Bronchial epithelial cell (primary cell): ENCODE measurements around the gene DENND1A. TPM values are rescaled to one million over a fixed set of nuclear protein-coding genes. Genes with fewer than 3 reads are reported as not detected.

Experiments used
- DNase-seq: peaks from one replicate; pipeline ENCODE4 v3.0.0-alpha.2; 2010; ENCODE audit warnings: low read depth
- FAIRE-seq: peaks from 2 replicates; lab custom pipeline; 2011; peaks lifted over from hg19 to GRCh38; lab: Jason Lieb, UNC
- H3K27me3 ChIP-seq: 2 replicates; pipeline ENCODE4 v1.5.1; 2011; ENCODE audit warnings: low read length; ENCODE audit not compliant: control insufficient read depth, insufficient read depth
- H3K36me3 ChIP-seq: 2 replicates; pipeline ENCODE4 v1.5.1; 2011; ENCODE audit warnings: low read length; ENCODE audit not compliant: control insufficient read depth, insufficient read depth
- H3K4me3 ChIP-seq: 2 replicates; pipeline ENCODE4 v1.5.1; 2011; ENCODE audit warnings: mild to moderate bottlenecking, low read depth, low read length, control low read depth
- total RNA-seq: library from RNA; depleted of rRNA; stranded (reverse); fragments of >200 nt; gene quantifications from 2 replicates; pipeline ENCODE4 v1.2.1, GENCODE V29; 2014
- TF ChIP-seq, protein P1 (sequence below): IDR thresholded peaks from 2 replicates; pipeline ENCODE4 v1.5.1; 2011; ENCODE audit warnings: mild to moderate bottlenecking, moderate library complexity, low read length, control low read depth, inconsistent platforms; ENCODE audit not compliant: insufficient read depth, severe bottlenecking

Gene DENND1A
- total RNA-seq, 1 donor from 2014 or later, result 6.1 TPM

DNA sequence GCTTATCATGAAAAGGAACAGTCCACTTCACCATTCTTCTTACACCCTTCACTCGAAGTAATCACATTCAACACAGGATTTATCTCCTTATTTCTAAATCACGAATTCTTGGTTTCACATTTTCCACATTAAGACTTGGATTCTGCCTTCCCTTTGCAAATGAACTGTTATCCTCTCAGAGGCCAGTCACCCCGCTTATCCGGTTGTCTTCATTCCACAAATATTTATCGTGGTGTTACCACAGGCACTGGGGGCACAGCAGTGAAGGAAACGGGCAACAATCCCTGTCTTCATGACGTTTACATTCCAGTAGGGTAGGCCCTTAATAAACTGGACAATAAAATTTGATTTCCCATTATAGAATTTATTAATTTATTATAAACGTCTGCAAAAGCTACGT lies 284.2 kb downstream of the DENND1A start:
- H3K4me3 ChIP-seq, result no peak overlapping the region
- no peaks in the 10 kb centered on the region for H3K27me3 ChIP-seq
- TF ChIP-seq, protein P1, sequence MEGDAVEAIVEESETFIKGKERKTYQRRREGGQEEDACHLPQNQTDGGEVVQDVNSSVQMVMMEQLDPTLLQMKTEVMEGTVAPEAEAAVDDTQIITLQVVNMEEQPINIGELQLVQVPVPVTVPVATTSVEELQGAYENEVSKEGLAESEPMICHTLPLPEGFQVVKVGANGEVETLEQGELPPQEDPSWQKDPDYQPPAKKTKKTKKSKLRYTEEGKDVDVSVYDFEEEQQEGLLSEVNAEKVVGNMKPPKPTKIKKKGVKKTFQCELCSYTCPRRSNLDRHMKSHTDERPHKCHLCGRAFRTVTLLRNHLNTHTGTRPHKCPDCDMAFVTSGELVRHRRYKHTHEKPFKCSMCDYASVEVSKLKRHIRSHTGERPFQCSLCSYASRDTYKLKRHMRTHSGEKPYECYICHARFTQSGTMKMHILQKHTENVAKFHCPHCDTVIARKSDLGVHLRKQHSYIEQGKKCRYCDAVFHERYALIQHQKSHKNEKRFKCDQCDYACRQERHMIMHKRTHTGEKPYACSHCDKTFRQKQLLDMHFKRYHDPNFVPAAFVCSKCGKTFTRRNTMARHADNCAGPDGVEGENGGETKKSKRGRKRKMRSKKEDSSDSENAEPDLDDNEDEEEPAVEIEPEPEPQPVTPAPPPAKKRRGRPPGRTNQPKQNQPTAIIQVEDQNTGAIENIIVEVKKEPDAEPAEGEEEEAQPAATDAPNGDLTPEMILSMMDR, result no peak
- FAIRE-seq (no peak), DNase-seq (no peak)
- no peaks in the 10 kb centered on the region for H3K36me3 ChIP-seq

DNA sequence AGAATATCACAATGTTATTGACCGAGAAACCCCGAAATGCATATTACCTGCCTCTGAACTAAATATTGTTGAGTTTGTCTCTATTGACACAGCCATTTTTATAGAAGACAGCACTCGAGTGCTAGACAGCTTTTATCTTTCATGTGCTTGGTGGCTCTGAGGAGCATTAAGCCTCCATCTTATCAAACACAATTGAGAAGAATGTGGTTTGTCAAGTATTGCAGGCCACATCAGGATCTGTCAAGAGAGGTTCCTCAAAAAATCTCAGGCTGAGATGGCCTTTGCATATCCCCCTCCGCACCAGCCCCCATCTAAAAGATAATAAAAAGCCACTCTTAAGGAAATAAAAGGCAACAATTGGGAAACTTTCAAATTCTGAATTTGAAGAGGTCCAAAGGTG lies 284.8 kb downstream of the DENND1A start:
- no peak for FAIRE-seq
- no peaks in the 10 kb centered on the region for H3K27me3 ChIP-seq
- H3K4me3 ChIP-seq, result no peak overlapping the region
- H3K36me3 ChIP-seq, result no peaks in the 10 kb centered on the region
- DNase-seq, result no peak
- TF ChIP-seq, protein P1, result no peak

DNA sequence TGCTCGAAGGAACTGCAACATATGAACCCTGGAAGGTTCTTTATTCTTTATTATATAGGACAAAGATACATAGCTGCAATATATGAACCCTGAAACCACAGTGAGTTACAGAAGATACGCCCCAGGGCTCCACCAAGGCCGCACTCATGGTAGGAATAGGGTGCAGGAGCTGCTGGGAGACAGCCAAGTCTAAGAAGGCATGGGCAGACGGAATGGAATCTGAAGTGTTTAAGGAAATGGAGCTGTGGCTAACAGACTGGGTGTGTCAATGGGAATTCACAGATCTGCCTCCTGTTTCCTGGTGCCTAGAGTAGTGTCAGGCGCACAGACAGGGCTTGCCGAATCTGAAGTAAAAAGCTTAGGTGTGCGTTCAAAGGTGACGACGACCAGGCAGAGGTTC lies 286.4 kb downstream of the DENND1A start:
- FAIRE-seq, result no peak
- DNase-seq, result peak; percentile 82
- no peaks in the 10 kb centered on the region for H3K27me3 ChIP-seq
- TF ChIP-seq, protein P1, result no peak
- no peaks in the 10 kb centered on the region for H3K36me3 ChIP-seq
- H3K4me3 ChIP-seq, result no peak overlapping the region

DNA sequence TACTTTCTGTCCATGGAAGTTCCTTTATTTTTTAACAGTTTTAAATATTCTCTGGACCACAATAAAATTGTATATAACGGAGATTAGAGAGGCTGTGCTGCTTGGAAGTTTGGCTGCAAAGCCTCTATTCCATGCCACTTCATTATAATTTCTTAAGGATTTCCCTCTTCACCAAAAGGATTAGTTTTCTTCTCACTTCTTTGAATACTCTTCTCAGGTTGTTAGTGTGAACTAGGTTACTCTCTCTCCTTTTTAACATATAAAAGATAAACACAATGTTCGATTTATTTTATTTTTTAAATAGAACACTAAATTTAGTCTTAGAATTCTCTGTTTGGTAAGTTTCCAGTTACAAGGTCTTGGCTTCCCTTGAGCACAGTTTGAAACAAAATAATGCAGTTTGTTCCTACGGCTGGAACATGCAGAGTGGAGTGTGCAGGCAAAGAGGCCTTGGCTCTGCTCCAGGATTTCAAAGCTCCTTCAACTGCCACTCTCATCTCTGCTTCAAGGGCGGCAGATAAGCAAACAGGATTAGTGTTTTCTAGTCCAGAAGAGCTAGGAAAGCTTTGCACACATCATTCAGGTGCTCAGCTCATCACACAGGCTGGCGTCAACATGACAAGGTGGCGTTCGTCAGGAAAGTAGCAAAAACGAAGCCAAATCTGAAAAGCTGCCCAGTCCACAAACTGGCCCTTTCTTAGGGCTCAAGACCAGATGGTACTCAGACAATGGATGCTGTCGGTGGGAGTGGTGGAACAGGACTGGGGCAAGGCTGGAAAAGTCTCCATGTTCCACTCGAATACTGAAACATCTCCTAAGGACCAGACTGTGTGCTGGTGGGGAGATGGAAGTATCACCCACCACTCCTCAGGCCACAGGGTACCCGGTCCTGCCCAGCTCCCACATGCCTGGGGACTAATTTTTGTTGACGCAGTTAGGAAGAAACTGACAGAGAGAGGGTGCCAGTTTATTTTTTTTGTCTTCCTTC lies 287.3 kb downstream of the DENND1A start:
- TF ChIP-seq, protein P1, result no peak
- H3K4me3 ChIP-seq, result no peak overlapping the region
- FAIRE-seq (no peak), DNase-seq (peak; percentile 12)
- no peaks in the 10 kb centered on the region for H3K27me3 ChIP-seq
- no peaks in the 10 kb centered on the region for H3K36me3 ChIP-seq

DNA sequence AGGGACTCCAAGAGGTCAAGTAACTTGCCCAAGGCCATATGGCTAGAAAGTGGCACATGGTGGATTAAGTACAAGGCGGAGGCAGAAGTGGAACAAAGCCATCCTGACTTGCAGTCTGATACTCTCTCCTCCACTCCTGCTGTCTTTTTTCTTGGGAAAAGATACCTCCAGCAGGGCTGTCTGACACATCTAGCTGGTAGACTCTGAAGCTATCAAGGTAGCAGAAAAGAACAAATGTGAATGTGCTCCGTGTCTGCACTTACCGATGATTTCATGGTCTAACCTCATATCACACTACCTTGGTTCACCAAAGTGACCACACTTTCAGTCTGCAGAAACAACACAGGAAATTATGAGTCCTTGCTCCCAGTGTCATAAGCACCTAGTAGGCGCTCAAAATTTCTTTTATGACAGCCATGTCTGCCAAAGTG lies 289.1 kb downstream of the DENND1A start:
- no peaks in the 10 kb centered on the region for H3K36me3 ChIP-seq
- FAIRE-seq (no peak), DNase-seq (no peak)
- no peak overlapping the region for H3K4me3 ChIP-seq
- TF ChIP-seq, protein P1, result no peak
- H3K27me3 ChIP-seq, result no peaks in the 10 kb centered on the region
